ENCODE data around the gene USP49.

Gene USP49

DNA sequence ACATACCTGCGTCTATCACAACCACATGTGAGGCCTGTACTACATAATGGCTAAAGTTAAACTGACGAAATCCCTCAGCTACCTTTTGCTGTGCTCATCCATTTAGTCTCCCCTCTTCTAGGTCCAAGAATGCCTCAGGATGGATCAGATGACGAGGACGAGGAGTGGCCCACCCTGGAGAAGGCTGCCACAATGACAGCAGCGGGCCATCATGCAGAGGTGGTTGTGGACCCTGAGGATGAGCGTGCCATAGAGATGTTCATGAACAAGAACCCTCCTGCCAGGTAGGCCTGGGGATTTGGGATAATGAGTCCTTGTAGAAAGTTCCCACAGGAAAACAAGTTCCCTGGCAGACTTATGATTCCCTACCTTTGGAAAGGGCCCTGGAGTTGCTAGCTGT, 32.1 kb upstream of the USP49 start:
- DNase-seq: no peak

DNA sequence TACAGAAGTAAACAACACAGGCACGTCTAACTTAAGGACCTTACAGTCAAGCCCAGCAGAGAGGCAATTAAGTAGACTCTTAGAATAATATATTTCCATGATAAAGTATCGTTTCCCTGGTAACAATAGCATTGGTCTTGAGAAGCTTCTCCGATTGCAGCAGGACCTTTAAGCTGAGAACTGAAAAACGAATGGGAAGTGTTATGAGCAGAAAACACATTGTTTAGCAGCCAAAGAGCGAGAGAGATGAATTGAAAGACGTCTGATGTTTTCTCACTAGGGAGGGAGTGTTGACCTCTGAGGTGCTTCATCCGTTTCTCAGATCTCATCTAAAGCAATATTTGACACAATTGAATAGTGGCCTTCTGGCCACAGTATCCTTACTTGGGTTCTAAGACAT, 27.0 kb upstream of the USP49 start:
- DNase-seq: no peak

DNA sequence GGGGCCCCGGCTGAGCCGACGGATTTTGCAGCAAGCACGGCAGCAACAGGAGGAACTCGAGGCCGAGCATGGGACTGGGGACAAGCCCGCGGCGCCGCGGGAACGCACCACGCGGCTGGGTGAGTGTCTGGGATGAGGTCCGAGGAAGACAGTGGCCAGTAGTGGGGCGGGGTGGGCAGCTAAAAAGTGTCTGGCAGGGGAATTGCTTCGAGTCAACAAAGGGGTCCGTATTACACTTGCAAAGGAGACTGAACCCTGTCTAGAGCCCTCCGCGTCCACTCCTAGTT, 26.5 kb upstream of the USP49 start:
- DNase-seq: no peak

DNA sequence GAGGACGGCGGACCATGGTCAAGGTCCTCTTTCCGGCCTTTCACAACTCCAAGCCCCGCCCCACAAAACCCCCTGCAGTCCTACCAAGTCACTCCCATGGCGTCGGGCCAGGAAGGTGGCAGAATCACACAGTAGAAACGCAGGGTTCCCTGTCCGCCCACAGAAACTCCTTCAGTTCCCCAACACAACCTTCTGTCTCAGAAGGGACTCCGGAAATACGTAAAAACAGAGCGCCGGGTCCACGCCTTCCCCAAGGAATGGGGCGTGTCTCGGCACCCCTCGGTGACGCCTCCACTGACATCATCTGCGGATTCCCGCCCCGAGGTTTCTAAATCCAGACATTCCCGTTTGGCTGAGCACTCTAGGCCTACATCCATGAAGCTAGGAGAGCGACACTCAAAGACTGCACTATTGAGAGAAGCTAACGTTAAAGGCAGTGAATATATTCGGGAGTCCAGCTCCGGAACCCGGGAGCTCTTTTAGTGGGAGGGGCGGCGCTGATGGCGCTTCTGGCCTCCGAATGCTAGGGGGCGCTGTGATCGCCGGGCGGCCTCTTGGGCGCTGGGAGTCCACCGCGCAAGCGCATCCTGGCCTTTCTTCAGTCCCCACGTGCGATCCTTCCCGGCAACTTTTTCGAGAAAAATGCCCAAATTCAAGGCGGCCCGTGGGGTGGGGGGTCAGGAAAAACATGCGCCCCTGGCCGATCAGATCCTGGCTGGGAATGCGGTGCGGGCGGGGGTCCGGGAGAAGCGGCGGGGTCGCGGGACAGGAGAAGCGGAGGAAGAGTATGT, 25.9 kb upstream of the USP49 start, which contains the start of the genes BYSL and MED20:
Gene BYSL, plus strand, starts transcription at position 579 of the 791 bp plus-strand sequence. Its CDS starts 64 bp downstream, at position 643.
Gene MED20, minus strand, starts transcription at position 219 of the 791 bp plus-strand sequence. Its CDS starts 121 bp downstream, at position 98.
- peak; percentile 68 for DNase-seq

DNA sequence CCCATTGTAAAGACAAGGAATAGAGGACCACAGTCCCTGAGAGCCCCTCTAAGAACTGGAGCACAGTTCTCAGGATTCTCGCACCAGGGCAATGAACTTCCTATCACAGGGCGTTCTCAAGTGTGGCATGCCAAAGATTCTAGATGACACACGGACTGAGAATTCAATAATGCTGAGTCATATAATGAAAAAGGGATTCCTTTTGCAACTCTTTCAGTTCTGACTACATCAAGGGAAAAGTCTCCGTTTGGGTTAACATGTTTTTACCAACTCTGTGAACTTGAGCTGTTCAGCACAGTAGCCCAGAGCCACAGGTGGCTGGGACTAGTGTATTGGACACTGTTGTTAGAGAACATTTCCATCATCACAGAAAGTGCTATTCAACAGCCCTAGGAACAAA, 22.4 kb upstream of the USP49 start:
- DNase-seq: no peak

DNA sequence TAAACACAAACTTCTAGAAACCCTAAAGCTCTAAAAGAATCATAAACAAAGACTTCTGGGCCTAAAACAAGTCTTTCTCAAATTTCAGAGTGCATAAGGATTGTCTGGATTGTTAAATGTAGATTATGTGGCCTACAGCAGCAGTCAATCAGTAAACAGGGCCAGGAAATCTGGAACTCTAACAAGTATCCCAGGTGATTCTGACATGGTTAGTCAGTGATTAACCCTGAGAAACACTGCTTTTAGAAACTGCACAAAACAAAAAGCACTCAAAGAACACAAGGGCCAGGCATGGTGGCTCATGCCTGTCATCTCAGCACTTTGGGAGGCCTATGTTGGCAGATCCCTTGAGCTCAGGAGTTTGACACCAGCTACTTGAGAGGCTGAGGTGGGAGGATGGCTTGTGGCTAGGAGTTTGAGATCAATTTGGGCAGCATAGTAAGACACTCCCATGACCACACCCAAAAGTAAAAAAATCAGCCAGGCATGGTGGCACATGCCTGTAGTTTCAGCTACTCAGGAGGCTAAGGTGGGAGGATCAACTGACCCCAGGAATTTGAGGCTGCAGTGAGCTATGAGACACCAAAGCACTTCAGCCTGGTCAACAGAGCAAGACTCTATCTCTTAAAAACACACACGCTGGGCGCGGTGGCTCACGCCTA, 19.8 kb upstream of the USP49 start:
- DNase-seq: no peak

DNA sequence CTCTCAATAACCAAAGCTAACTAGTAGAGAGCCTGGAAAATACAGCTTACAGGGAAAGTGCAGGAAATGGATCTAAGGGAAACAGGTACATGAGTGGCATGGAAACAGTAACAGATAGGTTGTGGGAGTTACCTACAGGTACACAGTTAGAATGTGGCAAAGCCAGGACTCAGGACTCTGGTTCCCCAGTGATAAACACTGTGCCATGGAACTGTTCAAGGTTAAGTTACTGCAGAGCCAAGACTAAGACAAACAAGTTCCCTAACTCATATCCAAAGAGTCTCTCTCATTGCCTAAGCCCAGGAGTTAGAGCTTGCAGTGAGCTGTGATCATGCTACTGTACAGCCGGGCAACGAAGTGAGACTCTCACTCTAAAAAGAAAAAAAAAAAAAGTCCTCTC, 19.2 kb upstream of the USP49 start:
- no peak for DNase-seq

DNA sequence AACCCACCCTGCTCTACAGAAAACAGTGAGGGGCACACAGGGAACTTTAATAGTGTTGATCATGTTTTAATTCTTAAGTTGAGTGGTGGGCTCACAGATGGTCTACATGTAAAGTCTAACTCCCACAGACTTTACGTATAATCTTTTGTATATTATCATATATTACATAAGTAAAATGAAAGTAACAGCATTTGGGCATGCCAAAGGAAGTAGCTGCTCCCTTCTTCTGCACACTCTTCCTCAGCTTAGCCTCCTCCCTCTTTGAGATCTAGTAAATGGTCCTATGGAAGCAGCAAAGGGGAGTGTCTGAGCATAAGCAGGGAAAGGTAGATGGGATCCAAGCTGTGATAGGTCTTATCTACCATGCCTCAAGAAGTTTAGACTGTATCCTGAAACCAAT, 14.6 kb upstream of the USP49 start:
- DNase-seq: no peak

DNA sequence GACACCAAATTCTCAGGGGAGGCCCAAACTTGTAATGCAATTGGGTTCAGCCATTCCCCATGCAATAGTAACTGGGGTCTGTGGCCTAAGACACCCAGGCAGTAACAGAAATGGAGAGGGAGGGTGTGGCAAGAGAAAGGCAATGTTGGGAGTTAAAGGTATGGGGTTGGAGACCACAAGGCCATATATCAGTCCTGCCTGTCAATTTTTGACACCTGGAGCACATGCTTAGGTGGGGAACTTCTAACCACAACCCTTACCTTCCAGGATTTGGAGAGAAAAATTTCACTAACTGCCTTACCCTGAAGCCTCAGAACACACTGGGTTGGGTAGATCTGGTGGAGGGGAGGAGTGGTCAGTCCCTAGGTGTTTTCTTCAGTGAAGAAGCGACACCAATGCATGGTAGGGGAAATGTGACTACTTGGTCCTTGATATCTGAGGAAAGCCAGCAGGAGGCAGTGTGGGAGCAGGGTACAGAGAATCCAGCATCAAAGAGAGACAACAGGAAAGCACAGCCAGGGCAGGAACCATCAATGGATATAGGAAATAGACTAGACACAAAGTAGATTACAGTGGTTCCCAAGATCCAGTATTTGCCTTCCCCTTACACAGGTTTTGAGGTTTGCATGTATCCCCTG, 6.8 kb upstream of the USP49 start:
- peak; percentile 31 for DNase-seq

DNA sequence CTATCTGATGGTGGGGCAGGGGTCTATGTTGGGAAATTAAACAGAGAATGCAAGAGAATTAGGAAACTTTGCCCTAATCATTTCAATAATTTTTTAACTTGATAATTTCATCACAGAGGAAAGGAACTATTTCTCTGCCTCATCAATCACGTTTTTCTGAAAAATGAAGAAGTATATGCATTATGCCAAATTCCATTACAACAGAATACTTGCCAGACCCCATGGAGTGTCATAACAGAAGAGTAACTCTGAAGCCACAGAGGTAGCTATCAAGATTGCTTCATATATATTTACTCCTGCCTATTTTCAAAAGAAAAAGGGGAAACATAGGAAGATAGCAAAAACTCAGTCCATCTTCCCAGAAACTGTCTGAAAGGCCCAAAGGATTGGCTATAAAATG, 5.7 kb upstream of the USP49 start:
- no peak for DNase-seq

DNA sequence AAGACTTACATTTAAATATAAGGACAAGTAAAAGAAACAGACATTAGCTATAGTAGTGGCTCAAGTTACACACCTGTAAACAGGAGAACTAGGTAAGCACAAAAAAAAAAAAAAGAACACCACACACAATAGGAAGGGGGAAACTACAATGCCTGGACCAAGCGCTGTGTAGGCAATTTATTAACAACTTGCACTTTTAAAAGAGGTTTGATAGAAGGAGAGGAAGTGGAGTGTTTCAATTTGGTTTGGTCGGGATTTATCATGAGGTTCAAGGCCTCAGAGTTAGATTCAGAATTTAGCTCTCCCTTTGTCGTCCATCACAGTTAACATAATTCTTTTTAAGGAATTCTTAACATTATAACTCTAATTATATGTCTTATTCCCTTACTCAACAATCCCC, 1.1 kb upstream of the USP49 start:
- no peak for DNase-seq

DNA sequence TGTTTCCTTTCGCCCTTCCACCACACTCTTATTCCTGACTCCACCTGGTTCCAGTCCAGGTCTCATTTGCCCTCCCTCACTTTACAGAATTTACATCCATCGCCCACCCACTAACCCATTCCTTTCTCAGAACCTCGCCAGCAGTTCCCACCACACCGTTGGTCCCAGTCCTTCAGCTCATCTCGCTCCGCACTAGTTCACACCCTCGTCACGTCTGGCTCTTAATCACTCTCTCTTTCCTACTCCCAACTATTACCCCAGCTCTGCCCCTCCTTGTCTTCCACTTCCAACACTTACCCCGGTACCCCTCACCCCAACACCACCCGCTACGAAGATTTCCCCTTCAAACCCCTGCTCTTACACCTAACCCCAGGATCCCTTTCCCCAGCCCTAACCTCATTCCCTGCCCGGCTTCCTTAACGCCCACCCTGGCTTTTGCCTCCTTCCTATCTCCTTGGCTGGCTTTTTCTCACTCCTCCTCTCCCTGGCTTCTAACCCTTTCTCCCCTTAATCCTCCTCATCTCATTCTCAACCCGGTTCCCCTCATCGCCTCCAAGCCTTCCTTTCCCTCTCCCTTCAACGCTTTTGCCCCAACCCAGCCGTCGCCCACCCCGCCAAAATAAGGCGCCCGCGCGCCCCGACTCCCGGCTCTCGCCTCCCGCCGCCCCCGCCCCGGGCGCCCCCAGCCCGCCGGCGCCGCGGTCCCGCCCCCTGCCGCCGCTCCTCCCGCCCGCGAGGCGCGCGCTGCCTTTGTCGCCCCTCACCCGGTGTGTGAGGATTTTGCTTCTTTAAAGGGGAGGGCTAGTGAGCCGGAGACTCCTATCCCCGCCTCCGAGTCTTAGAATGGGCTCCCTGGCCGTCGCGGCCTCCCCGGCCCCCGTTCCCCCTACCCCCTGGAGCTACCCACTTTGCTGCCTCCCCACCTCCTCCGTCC, 542 bp downstream of the USP49 start:
- no peak for DNase-seq

DNA sequence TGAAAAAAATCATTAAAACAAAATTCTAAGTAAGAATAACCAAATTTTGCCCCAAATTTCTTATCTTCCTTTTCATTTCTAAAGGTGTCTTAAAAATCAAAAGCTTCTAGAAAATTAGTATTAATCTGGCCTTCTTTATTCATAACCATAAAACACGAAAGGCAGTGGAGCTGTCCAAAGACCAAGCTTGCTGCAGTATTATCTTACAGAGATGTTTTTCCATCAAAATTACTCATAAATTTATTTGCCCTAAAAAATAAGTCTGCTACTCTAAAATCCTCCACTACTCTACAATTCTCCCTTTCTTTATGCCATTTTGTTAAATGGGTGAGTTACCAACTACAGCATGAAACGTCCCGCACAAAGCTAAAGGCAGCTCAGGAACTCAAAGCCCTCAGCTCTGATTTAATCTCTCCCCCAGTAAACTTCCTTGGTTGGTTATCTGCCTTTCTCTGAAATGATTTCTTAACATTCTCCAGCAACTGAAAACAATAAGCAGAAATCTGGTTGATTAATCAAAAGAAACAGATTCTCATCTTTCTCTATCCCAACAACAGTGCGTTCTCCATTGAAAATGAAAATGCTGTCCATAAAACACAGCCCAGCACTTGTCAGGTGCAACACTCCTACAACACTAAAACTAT, 2.1 kb downstream of the USP49 start:
- DNase-seq: no peak

DNA sequence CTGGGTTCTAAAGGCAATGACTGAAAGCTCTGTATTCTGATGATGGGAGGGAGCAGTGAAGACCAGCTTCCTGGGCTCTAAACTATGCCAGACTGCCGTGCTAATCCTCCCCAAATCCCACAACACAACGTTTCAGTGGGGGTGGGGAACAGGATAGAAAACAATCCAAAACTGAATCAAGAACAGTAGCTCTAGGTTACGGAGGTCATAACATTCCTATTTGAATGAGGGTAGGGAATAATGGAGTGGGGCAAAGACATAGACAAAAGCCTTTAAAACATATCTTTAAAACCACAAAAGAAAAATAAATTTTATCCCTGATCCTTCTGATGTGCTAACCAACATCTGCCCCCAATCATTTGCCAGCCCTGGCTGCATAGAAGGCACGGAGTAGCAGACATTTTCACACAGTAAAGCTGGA, 7.8 kb downstream of the USP49 start:
- DNase-seq: no peak

DNA sequence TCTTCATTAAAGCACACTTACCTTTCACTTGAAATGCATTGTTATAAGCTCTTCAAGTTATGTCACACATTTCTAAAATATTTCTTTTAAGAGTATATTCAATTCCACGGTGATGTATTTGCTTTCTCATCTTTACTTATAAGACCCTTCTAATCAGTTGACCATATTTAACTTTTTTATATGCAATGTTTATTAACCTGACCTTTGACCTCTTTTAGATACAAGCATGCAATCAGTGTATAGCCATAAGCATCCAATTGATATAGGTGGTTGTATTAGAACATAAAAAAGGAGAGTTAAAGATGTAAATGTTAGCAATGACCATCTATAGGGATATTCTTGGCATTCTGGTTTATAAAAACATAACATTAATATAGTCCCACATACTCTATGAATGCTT, 9.2 kb downstream of the USP49 start:
- DNase-seq: no peak

DNA sequence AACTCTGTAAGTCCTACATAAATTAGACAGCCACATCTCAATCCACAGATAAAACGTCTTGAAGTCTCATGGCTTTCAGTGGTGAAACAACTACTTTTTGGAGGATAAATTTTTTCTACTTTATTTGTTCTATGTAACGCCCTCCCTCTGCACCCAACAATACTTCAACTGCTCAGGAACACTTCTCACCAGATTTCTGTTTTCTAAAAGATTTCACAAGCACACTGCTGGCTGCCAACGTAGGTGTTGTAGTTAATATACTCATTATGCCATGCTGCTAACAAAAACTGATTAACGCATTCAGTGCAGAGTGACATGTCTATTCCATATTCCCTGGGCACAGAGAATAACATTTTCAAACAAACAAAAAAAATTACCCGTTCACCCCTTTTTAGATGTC, 10.2 kb downstream of the USP49 start:
- DNase-seq: no peak

DNA sequence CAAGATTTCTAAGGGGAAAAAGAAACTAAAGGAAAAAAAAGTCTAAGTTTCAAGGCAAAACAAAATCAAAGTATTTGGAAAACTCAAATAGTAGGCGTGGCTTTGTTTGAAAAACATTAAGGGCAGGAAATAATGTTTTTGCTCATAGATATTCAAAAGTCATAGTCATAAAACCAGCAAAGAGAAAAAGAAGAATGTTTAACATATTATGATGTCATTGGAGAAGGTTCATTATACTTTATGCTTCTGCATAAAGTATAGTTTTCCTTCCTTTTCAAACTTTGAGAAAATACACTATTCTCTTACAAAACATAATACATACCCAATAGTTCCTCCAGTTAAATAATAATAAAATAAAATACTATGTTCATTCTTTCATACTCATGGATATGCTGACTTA, 13.7 kb downstream of the USP49 start:
- no peak for DNase-seq

DNA sequence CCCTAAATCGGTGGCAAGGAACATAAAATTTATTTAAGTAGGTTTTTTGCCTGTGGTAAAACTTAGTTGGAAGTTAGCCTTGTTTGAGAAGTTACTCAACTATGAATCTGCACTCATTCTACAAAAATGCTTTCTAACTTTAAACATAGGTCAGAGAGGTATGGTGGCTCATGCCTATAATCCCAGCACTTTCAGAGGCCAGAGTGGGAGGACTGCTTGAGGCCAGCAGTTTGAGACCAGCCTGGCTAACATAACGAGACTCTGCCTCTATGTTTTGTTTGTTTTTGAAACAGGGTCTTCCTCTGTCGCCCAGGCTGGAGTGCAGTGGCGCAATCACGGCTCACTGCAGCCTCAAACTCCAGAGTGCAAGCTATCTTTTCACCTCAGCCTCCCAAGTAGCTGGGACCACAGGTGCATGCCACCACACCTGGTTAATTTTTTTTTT, 16.2 kb downstream of the USP49 start:
- no peak for DNase-seq

DNA sequence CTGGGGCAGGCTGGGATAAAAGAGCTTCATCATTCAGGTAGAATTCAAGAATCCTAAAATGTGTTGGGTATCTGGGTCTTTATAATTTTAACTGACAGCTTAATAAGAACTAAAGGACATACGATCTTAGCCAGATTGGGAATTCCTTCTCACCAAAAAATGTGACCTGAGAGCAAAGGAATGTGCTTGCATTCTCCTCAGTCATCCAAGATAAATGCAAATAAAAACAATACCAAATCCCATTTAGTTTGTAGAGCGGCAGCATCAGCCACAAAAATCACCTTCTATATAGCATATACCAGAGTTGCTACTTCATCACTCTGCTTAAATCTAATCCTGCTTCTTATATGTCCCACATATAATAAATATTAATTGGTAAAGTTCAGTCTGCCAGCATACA, 16.9 kb downstream of the USP49 start:
- no peak for DNase-seq

DNA sequence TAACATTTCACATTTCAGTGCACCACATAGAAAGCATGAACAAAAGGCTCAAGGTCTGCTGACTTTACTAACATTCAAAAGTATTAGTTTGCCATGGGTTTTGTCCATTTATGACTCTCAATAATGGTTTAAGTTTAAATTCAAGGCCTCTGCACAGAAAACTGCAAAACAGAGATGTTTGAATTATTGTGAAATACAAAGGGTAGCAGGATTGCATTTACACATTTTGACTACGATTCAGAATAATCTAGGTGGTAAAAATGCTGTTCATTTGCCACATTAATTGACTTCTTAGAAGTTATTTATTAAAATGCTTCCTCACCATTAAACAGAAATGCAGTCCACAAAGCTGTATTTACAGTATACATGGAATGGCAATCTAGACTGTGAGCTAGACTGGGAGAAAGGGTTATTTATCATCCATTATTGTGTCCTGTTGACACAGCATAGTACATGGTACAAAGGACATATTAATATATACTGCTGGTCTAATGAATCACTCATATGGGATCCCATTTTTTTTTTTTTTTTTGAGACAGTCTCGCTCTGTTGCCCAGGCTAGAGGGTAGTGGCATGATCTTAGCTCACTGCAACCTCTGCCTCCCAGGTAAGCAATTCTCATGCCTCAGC, 18.0 kb downstream of the USP49 start:
- no peak for DNase-seq

DNA sequence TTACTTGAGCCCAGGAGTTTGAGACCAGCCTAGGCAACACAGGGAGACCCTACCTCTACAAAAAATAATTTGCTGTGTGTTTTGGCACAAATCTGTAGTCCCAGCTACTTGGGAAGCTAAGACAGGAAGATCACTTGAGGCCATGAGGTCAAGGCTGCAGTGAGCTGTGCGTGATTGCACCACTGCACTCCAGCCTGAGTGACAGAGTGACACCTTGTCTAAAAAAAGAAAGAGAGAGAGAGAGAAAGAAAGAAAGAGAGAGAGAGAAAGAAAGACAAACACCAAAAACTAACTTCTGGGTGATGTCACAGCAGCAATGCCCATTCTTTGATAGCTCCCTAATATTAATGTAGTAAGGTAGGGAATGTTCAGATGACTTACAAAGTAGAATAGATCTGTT, 20.4 kb downstream of the USP49 start:
- DNase-seq: no peak

DNA sequence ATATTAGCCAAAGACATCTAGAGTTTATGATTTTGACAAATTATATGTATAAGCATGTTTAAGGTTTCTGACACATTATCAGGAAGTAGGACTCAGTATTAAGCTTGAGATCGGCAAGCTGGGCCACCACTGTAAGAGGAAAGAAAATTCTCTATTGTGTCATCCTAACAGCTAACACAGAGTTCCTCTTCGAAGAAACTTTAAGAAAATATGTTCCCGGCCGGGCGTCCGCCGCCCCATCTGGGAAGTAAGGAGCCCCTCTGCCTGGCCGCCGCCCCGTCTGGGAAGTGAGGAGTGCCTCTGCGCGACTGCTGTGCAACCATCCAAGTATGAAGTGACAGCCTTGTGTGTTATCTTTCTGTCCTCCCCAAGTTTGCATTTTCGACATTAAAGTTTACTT, 23.0 kb downstream of the USP49 start:
- DNase-seq: no peak
